Natural killer cell (primary cell): ENCODE data around the gene SLC41A3. TPM values are rescaled to one million over a fixed set of nuclear protein-coding genes. Genes with fewer than 3 reads are reported as not detected.
"Not testable (repeated sequence)": the region's sequence is repeated elsewhere in the genome, so short reads cannot be mapped to it uniquely, and the experiment has no call there.

Source experiments
- ATAC-seq, 3 donors: fragments of 150-1000 bp in 2 of 3; fragments of 200-7000 bp in 1 of 3; cut with Tn5 transposase; 1 replicate in 1 of 3; 2 replicates in 2 of 3; pipeline ENCODE4 v1.10.0; 2021; ENCODE audit warnings: mild to moderate bottlenecking in 2 of 3, moderate library complexity in 2 of 3
- DNase-seq, 2 donors: peaks; one replicate each; pipeline versions ENCODE4 v3.0.0 to v3.0.0-alpha.2; 2013 to 2021; ENCODE audit warnings: mixed read lengths in 1 of 2
- H3K27ac ChIP-seq: one replicate; pipeline ENCODE4 v1.5.1; 2013; ENCODE audit warnings: mild to moderate bottlenecking, low read length
- H3K27me3 ChIP-seq: one replicate; pipeline ENCODE4 v1.6.1; 2013; ENCODE audit warnings: low read length; ENCODE audit not compliant: control insufficient read depth, insufficient read depth
- H3K36me3 ChIP-seq: one replicate; pipeline ENCODE4 v1.6.1; 2013; ENCODE audit warnings: low read length; ENCODE audit not compliant: control insufficient read depth, insufficient read depth
- H3K4me1 ChIP-seq: one replicate; pipeline ENCODE4 v1.6.1; 2013; ENCODE audit warnings: low read length; ENCODE audit not compliant: control insufficient read depth, insufficient read depth
- H3K4me3 ChIP-seq: one replicate; pipeline ENCODE4 v1.5.1; 2013; ENCODE audit warnings: low read length
- H3K9me3 ChIP-seq: one replicate; pipeline ENCODE4 v1.6.1; 2013; ENCODE audit warnings: low read length; ENCODE audit not compliant: control insufficient read depth, insufficient read depth
- H3K27ac Mint-ChIP-seq, 2 donors: one replicate each; pipeline ENCODE4 v1.8.0; 2022; ENCODE audit warnings: mild to moderate bottlenecking in 2 of 2, mixed read lengths in 2 of 2, moderate library complexity in 1 of 2
- H3K27me3 Mint-ChIP-seq, 2 donors: one replicate each; pipeline ENCODE4 v1.8.0; 2022; ENCODE audit warnings: low read depth in 2 of 2, mixed read lengths in 2 of 2
- H3K36me3 Mint-ChIP-seq: one replicate; pipeline ENCODE4 v1.8.0; 2022; ENCODE audit warnings: mixed read lengths
- H3K4me1 Mint-ChIP-seq, 2 donors: one replicate each; pipeline ENCODE4 v1.8.0; 2022; ENCODE audit warnings: mixed read lengths in 2 of 2
- H3K4me3 Mint-ChIP-seq: one replicate; pipeline ENCODE4 v1.8.0; 2022; ENCODE audit warnings: mild to moderate bottlenecking, moderate library complexity, mixed read lengths
- H3K9me3 Mint-ChIP-seq, 2 donors: one replicate each; pipeline ENCODE4 v1.8.0; 2022; ENCODE audit warnings: mixed read lengths in 2 of 2
- CTCF ChIP-seq: fragments of 200-600 bp; IDR thresholded peaks from one replicate; pipeline ENCODE4 v1.8.0; 2022; ENCODE audit warnings: antibody characterized with exemption
- WGBS: methylation state at CpG from one replicate; pipeline ENCODE4 v1.1.7; 2013; ENCODE audit warnings: missing lambda C conversion rate; ENCODE audit not compliant: insufficient coverage; 5-methylcytosine and 5-hydroxymethylcytosine counted together
- intact Hi-C: fragments of 100-400 bp; cut with micrococcal nuclease; formaldehyde crosslinking; loops from one replicate; pipeline ENCODE4 v1.14.2; 2022
- total RNA-seq, 4 donors: library from RNA; stranded (reverse); fragments of 120-200 nt in 1 of 4; gene quantifications; one replicate each; pipeline versions ENCODE4 v1.2.3 to v1.2.4, GENCODE V29; 2013 to 2022

Gene SLC41A3
- total RNA-seq, 3 donors from 2014 or later (not counting 1 experiment from before 2014, with no cell fraction given), result 24.2 to 29.6 (median 27.1) TPM

- Mint-ChIP-seq H3K4me1 (no peaks in the 10 kb centered on the region), H3K9me3 (no peaks in the 10 kb centered on the region), H3K4me3 (no peak overlapping the region), H3K27ac (no peak overlapping the region), H3K27me3 (peaks cover 0 to 2% of the 10 kb centered on the region in 2 donors), H3K36me3 (peaks cover 29% of the 10 kb centered on the region)
- H3K4me3 ChIP-seq, result no peak overlapping the region
- intact Hi-C loops, result no loop called here
- H3K36me3 ChIP-seq, result no peaks in the 10 kb centered on the region
- WGBS, result 91% methylated on average over 2 of the region's 2 CpGs
- H3K9me3 ChIP-seq, result peaks cover 20% of the 10 kb centered on the region
- no peaks in the 10 kb centered on the region for H3K27me3 ChIP-seq
- ATAC-seq (no peak), DNase-seq (no peak)
- H3K27ac ChIP-seq, result no peak overlapping the region
- H3K4me1 ChIP-seq, result no peaks in the 10 kb centered on the region
- TF ChIP-seq CTCF, result no peak
Measured at GRCh38 chr3:126098391-126098858, 14.5 kb upstream of the SLC41A3 start.

- Histone ChIP-seq H3K9me3 (peaks cover 20% of the 10 kb centered on the region), H3K27ac (no peak overlapping the region), H3K36me3 (no peaks in the 10 kb centered on the region), H3K27me3 (no peaks in the 10 kb centered on the region), H3K4me1 (no peaks in the 10 kb centered on the region), H3K4me3 (no peak overlapping the region)
- Mint-ChIP-seq H3K27me3 (peaks cover 0 to 4% of the 10 kb centered on the region in 2 donors), H3K27ac (no peak overlapping the region), H3K4me1 (no peaks in the 10 kb centered on the region), H3K4me3 (no peak overlapping the region), H3K36me3 (peaks cover 29% of the 10 kb centered on the region), H3K9me3 (no peaks in the 10 kb centered on the region)
- no peak for ATAC-seq
- TF ChIP-seq CTCF, result no peak
- no peak for DNase-seq
- intact Hi-C loops, result no loop called here
Measured at GRCh38 chr3:126097801-126098200, 13.9 kb upstream of the SLC41A3 start.

GRCh38 chr3:126096274-126096673 is 12.3 kb upstream of the SLC41A3 start:
- H3K27me3 Mint-ChIP-seq, H3K4me1 ChIP-seq, DNase-seq, H3K27me3 ChIP-seq, H3K27ac ChIP-seq, H3K27ac Mint-ChIP-seq, intact Hi-C loops, H3K4me1 Mint-ChIP-seq, H3K4me3 ChIP-seq, H3K36me3 ChIP-seq, H3K9me3 Mint-ChIP-seq, ATAC-seq, H3K4me3 Mint-ChIP-seq: not testable (repeated sequence)
- H3K36me3 Mint-ChIP-seq, result peaks cover 29% of the 10 kb centered on the region
- H3K9me3 ChIP-seq, result peaks cover 20% of the 10 kb centered on the region
- WGBS, result 78% methylated on average over 5 of the region's 6 CpGs

- H3K9me3 ChIP-seq, result peaks cover 17% of the 10 kb centered on the region
- WGBS, result 86% methylated on average over 2 of the region's 5 CpGs
- ATAC-seq, H3K4me1 Mint-ChIP-seq, H3K27ac Mint-ChIP-seq, H3K9me3 Mint-ChIP-seq, DNase-seq, H3K4me3 ChIP-seq, H3K27ac ChIP-seq, H3K27me3 Mint-ChIP-seq, H3K4me1 ChIP-seq, intact Hi-C loops, H3K36me3 ChIP-seq, H3K4me3 Mint-ChIP-seq, H3K27me3 ChIP-seq: not testable (repeated sequence)
- peaks cover 22% of the 10 kb centered on the region for H3K36me3 Mint-ChIP-seq
Measured at GRCh38 chr3:126092128-126092527, 8.2 kb upstream of the SLC41A3 start.
